ENCODE measurements around the gene CCDC85B. TPM values are rescaled to one million over a fixed set of nuclear protein-coding genes. Genes with fewer than 3 reads are reported as not detected.

The CCDC85B gene
- total RNA-seq, 4 donors from 2014 or later = 7.9 to 140 (median 23.1) TPM

- Histone ChIP-seq H3K27me3 (peaks cover 21% of the 10 kb centered on the region), H3K4me3 (peak overlapping the region; percentile 27 to 61 (median 52))
Observed at GRCh38 chr11:65899356-65900124, 9.1 kb downstream of the CCDC85B start.

GRCh38 chr11:65900125-65900898, 9.8 kb downstream of the CCDC85B start, which contains the start of gene FOSL1:
FOSL1 (minus strand) TSS chr11:65900388; CDS start chr11:65900339, 49 bp downstream.
- peak within 1 kb of the TSS; percentile 27 to 61 (median 52) for H3K4me3 ChIP-seq

More at GRCh38 chr11:65899356-65900124, 9.1 kb downstream of the CCDC85B start:
- TF ChIP-seq POLR2A (IDR thresholded peaks at IDR 0.05) = no peak
- TF ChIP-seq CTCF (IDR thresholded peaks at IDR 0.05) = no peak
- TF ChIP-seq POLR2AphosphoS5 (IDR thresholded peaks at IDR 0.05) = peak in 2 of 3 donors; percentile 22 to 45
- 5% methylated on average over 53 of the region's 78 CpGs; no CpG with 5 or more reads in 1 of the 2 donors for WGBS, 2 donors (ENCODE audit: low coverage in 1 of 2)
- Histone ChIP-seq H3K36me3 (no peaks in the 10 kb centered on the region), H3K9me3 (no peaks in the 10 kb centered on the region), H3K4me1 (peaks cover 6 to 24% (median 19%) of the 10 kb centered on the region in 4 donors), H3K27ac (peak overlapping the region; percentile 56 to 78 (median 70))
- intact Hi-C loops (cut with DNase I; ENCODE audit: low total_unique reads) = no loop called here
- DNase-seq = peak; percentile 67
- in situ Hi-C loops (cut with MboI; ENCODE audit: low pct_ligation_motif_present in 1 of 4, low pct_unique_long_range_greater_than_20kb in 1 of 4, low sequenced_read_pairs in 3 of 4) = loop anchor here in 2 of 4 donors (25.0 kb wide), 1 partner anchor 88 kb away; no protein-coding TSS in a partner anchor

DNA sequence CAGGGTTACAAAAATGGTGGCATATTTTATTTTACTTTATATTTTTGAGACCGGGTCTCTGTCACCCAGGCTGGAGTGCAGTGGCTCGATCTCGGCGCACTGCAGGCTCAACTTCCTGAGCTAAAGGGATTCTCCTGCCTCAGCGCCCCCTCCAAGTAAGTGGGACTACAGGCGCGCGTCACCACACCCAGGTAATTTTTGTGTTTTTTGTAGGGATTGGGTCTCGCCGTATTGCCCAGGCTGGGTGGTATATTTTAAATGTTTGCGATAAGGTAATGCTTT, 10.4 kb downstream of the CCDC85B start:
- no peak for DNase-seq
- Histone ChIP-seq H3K4me3 (peak overlapping the region in 1 of 4 donors; percentile 61), H3K9me3 (no peaks in the 10 kb centered on the region), H3K27ac (peak overlapping the region; percentile 56 to 78 (median 70)), H3K4me1 (peaks cover 6 to 22% (median 19%) of the 10 kb centered on the region in 4 donors), H3K27me3 (peaks cover 21% of the 10 kb centered on the region), H3K36me3 (no peaks in the 10 kb centered on the region)
- intact Hi-C loops (cut with DNase I; ENCODE audit: low total_unique reads) (no loop called here), in situ Hi-C loops (cut with MboI; ENCODE audit: low pct_ligation_motif_present in 1 of 4, low pct_unique_long_range_greater_than_20kb in 1 of 4, low sequenced_read_pairs in 3 of 4) (no loop called here)
- WGBS, 2 donors (ENCODE audit: low coverage in 1 of 2) = 64% methylated on average over 11 of the region's 11 CpGs; no CpG with 5 or more reads in 1 of the 2 donors
- no peak for TF ChIP-seq EP300 (IDR thresholded peaks at IDR 0.05; ENCODE audit: low read depth)
- TF ChIP-seq POLR2A (IDR thresholded peaks at IDR 0.05) = no peak
- TF ChIP-seq POLR2AphosphoS5 (IDR thresholded peaks at IDR 0.05) = no peak
- TF ChIP-seq CTCF (IDR thresholded peaks at IDR 0.05) = no peak

More at GRCh38 chr11:65900125-65900898, 9.8 kb downstream of the CCDC85B start, which contains the start of gene FOSL1:
- Histone ChIP-seq H3K27me3 (peaks cover 21% of the 10 kb centered on the region), H3K9me3 (no peaks in the 10 kb centered on the region), H3K36me3 (no peaks in the 10 kb centered on the region), H3K4me1 (peaks cover 6 to 22% (median 19%) of the 10 kb centered on the region in 4 donors), H3K27ac (peak within 1 kb of the TSS; percentile 56 to 78 (median 70))
- intact Hi-C loops (cut with DNase I; ENCODE audit: low total_unique reads) (no loop called here), in situ Hi-C loops (cut with MboI; ENCODE audit: low pct_ligation_motif_present in 1 of 4, low pct_unique_long_range_greater_than_20kb in 1 of 4, low sequenced_read_pairs in 3 of 4) (no loop called here)
- TF ChIP-seq CTCF (IDR thresholded peaks at IDR 0.05) (peak in 1 of 5 experiments; percentile 7), POLR2AphosphoS5 (IDR thresholded peaks at IDR 0.05) (peak; percentile 52 to 77 (median 75)), EP300 (IDR thresholded peaks at IDR 0.05; ENCODE audit: low read depth) (peak; percentile 21), POLR2A (IDR thresholded peaks at IDR 0.05) (peak; percentile 58)
- WGBS, 2 donors (ENCODE audit: low coverage in 1 of 2) = 3% methylated on average over 43 of the region's 80 CpGs; no CpG with 5 or more reads in 1 of the 2 donors
- peak; percentile 97 for DNase-seq

- no peaks in the 10 kb centered on the region for H3K36me3 ChIP-seq
- intact Hi-C loops (cut with DNase I; ENCODE audit: low total_unique reads) = no loop called here
- no peak overlapping the region for H3K27ac ChIP-seq
- H3K4me1 ChIP-seq = peaks cover 6 to 22% (median 19%) of the 10 kb centered on the region in 4 donors
- DNase-seq = no peak
- H3K27me3 ChIP-seq = peaks cover 21% of the 10 kb centered on the region
- no peak overlapping the region for H3K4me3 ChIP-seq
- H3K9me3 ChIP-seq = no peaks in the 10 kb centered on the region
- 50% methylated on average over 2 of the region's 5 CpGs; no CpG with 5 or more reads in 1 of the 2 donors for WGBS, 2 donors (ENCODE audit: low coverage in 1 of 2)
- TF ChIP-seq POLR2A (IDR thresholded peaks at IDR 0.05) (no peak), EP300 (IDR thresholded peaks at IDR 0.05; ENCODE audit: low read depth) (no peak), CTCF (IDR thresholded peaks at IDR 0.05) (no peak), POLR2AphosphoS5 (IDR thresholded peaks at IDR 0.05) (no peak)
- in situ Hi-C loops (cut with MboI; ENCODE audit: low pct_ligation_motif_present in 1 of 4, low pct_unique_long_range_greater_than_20kb in 1 of 4, low sequenced_read_pairs in 3 of 4) = no loop called here
Observed at GRCh38 chr11:65903068-65903481, 12.6 kb downstream of the CCDC85B start.
